ENCODE measurements around the gene OPN4.

OPN4 gene

DNA sequence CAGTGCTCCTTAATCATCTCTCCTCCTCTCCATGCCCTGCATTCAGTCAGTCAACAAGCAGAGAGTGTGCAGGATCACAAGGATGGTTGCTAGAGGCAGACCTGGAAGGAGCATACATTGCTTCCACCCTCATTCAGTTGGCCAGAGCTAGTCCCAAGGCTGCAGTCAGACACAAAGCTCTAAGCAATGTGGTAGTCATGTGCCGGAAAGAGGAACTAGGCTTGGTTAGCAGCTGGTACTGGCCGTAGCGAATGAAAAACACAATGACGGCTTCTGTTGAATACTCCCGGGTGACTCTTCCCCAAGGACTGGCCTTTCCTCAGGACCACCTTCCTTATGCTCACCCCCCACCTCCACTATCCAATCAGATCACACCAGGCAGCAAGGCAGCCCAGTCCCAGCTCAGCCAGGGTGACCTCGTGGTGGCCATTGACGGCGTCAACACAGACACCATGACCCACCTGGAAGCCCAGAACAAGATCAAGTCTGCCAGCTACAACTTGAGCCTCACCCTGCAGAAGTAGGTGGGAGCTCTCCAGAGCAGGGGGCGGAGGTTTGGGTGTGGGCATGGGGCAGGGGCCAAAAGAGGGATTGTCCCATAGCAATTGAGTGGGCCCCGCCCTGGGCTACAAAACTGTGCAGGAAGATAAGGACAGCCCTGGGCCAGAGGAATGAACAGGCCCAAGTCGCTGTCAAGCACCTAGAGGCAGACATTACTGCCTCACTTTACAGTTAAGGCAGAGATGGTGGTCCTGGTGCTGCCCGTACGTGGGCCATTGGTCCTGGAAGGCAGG, 24.8 kb downstream of the OPN4 start:
- DNase-seq (ENCODE audit: low read depth in 3 of 3, low spot score in 1 of 3), result no peak

DNA sequence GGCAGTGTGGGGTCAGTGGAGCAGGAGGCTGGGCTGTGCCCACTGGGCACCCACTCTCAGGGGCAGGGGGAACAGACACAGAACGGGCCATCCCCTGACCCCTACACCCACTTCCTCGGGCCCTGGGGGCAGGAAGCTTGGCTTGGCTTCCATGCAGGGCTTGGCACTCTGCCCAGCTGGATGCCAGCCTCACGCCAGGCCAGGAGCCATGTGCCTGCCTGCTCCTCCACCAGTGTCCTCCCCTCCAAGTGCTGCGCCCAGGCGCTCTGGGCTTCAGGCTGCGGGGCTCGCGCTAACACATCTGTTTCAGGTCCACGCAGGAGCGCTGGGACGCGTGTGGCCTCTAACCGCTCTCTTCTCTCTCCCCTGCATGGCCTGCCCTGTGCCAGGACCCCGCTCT, 26.7 kb downstream of the OPN4 start:
- DNase-seq (ENCODE audit: low read depth in 3 of 3, low spot score in 1 of 3), result no peak

DNA sequence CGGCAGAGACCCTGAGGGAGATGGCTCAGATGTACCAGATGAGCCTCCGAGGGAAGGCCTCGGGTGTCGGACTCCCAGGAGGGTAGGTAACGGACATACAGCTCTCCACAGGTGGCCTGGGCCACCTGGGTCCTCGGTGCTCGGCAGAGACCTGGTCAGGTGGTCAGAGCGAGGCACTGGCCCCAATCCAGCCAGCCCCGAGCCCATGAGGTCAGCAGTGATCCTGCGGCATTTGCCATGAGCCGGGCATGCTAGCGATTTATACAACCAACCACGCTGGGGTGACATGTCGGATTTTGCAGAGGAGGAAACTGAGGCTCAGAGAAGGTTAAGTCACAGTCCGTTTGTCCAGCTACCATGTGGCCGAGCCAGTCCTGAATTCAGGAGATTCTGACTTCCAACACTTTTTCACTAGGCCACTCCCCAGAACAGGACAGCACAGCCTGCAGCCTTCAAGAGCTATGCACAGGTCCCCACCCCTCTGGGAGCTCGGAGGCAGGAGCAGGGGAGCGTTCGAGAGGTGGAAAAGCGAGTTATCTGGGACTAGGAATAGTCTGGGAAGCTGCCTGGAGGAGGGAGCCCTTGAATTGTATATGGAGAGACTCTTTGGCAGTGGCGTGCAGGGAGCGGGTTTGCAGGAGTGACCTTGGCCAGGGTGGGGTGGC, 27.5 kb downstream of the OPN4 start:
- no peak for DNase-seq (ENCODE audit: low read depth in 3 of 3, low spot score in 1 of 3)

DNA sequence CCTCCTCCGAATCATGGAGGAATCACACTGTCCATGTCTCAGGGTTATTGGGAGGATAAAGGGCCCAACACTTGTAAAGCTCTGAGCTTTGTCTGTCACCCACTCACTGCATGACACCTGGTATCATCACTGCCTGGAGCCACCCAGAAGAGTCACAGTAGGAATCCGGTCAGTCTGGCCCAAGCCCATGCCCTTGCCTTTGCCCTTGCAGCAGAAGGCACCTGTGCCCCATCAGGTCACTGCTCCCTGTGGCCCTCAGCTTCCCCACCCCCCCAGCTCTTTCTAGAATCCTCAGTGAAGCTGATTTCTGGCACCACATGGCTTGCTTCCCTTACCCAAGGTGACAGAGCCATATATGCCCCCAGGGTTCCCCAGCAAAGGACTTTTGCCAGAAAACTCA, 28.3 kb downstream of the OPN4 start:
- no peak for DNase-seq (ENCODE audit: low read depth in 3 of 3, low spot score in 1 of 3)

DNA sequence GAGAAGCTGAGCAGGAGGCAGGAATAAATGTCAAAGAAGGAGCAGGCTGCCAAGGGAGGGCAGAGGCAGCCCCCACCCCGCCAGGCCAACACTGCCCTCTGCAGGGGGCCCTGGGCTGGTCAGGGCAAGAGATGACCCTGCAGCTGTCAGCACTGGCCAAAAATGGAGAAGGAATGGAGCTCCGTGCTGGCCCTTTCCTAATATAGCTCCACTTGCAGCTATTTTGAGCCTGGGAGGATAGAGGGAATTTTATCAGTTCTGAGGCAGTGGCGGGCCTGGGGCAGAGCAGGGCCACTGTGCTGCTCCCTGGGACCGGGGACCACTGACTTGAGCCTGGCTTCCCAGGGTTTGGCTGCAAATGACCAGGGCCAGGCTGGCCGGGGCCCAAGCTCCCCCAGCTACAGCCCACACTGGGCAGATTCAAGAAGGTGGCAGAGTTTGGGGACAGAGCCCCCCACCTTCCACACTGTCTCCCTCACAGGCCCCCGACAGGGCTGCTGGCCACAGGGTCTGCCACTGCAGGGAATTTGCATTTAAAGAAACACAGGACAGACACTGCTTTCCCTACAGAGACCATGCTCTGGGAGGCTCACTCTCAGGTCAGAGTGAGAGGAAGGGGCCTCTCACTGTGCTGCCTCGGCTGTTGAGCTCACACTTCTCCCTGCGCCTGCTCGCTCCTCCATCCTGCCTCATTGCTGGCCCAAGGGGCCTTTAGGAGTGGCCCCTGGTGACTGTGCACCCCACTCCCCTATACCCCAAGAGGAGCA, 30.2 kb downstream of the OPN4 start:
- no peak for DNase-seq (ENCODE audit: low read depth in 3 of 3, low spot score in 1 of 3)

DNA sequence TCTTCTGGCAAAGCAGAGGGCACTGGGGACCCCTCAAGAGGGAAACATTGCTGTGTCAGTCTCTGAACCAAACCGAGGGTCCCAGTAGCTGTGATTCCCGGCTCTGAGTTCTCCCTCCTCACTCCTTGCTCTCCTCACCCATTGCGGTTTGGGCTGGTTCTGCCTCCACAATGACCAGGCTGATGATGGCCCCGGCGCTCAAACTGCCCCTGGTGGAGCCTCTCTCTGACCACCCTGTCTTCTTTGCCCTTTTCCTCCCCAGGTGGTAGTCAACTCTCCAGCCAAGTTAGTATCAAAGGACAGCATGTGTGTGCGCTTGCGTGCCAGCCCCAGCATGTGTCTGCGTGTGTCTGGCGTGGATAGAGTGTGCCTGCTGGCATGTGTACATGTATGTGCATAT, 31.1 kb downstream of the OPN4 start:
- no peak for DNase-seq (ENCODE audit: low read depth in 3 of 3, low spot score in 1 of 3)

DNA sequence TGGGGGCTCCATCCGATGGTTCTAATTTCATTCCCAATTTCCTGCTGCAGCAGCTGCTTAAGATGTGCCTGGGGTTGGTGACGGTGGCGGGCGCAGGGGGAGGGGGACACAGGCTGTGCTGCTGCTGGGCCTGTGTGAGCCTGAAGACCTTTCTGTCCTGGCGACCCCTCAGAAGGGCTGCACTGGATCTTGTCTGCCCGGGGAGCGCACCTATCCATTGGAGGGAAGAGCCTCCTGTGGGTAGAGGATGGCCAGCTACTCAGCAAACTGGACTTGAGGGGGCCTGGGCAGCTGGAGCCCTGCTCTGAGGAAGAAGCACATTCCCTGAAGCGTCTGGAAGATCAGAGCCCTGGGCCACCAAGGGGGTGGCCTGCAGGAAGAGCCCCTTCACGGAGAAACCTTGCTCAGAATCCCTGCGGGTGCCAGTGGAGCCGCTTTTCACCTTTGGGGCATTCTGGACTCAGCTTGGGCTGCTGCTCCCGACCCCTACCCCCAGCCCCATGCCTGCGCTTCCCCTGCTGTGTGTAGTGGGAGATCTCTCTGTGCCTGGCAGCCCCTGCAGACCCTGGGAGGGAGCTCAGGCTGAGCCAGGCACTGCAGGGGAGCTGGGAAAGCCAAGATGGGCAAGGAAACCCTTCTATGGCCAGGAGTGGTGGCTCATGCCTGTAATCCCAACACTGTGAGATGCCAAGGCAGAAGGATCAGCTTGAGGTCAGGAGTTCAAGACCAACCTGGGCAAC, 31.7 kb downstream of the OPN4 start:
- no peak for DNase-seq (ENCODE audit: low read depth in 3 of 3, low spot score in 1 of 3)

DNA sequence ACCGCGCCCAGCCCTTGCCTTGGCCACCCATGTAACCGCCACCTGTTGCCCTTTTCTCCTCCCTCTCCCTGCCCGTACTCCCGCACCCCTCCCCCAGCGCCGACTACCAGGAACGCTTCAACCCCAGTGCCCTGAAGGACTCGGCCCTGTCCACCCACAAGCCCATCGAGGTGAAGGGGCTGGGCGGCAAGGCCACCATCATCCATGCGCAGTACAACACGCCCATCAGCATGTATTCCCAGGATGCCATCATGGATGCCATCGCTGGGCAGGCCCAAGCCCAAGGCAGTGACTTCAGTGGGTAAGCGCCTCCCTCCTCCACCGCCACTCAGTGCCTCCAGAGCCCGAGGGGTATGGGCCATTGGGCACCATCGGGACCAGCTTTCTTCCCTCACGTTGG, 32.6 kb downstream of the OPN4 start:
- no peak for DNase-seq (ENCODE audit: low read depth in 3 of 3, low spot score in 1 of 3)

DNA sequence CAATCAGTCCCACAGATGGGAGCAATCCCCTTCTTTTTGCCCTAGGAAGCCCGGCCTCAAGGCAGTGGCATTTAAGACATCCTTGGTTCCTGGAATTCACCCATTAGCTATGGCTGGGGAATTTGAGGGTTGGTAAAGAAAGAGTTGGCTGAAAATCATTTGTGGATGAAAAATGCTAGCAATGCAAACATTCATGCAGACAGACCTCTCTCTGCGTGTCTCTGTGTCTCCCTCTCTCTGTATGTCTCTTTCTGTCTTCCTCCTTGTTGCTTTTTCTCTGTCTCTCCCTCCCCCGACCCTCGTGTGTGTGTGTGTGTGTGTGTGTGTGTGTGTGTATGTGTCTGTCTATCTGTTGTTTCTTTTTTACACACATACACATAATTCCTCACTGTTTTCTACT, 33.4 kb downstream of the OPN4 start:
- no peak for DNase-seq (ENCODE audit: low read depth in 3 of 3, low spot score in 1 of 3)

DNA sequence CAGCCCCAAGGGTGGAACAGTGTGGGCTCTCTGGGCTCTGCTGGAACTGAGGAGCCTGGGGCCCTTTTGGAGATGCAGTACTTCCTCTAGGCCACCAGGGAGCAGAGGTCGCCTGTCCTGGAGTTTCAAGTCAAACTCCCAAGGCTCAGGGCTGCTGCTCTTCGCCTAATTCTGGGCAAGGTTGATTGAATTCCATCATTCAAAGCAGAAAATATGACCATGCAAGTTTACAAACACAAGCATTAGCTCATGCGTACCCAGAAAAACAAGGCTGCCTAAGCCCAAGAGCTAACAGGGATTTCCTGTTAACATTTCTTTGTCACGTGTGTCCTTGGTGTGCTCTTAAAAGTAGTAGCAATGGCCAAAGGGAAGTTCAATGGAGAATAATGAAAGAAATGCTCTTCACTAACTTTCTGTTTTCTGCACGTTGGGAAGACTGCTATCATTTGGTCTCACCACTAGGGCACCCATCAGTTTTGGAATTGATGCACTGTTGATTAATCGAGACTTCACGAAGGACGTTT, 34.1 kb downstream of the OPN4 start:
- peak in 1 of 3 donors; percentile 30 for DNase-seq (ENCODE audit: low read depth in 3 of 3, low spot score in 1 of 3)

DNA sequence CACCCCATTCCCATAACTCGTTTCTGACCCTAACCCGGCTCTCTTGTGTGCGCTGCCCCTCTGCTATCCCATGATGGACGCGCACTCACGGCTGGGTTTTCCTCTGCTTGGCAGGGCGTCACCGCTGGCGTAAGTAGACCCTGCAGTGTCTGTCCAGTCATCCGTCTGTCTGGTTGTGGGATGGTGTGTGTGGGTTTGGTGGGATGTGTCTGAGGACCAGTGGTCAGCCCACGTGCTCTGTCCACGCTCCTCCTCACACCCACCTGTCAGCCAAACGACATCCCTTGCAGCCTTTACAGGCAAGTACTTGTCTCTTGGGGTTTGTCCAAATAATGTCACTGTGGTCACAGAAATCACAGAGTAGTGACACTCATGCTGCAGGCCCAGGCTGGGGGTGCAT, 34.8 kb downstream of the OPN4 start:
- DNase-seq (ENCODE audit: low read depth in 3 of 3, low spot score in 1 of 3), result no peak

DNA sequence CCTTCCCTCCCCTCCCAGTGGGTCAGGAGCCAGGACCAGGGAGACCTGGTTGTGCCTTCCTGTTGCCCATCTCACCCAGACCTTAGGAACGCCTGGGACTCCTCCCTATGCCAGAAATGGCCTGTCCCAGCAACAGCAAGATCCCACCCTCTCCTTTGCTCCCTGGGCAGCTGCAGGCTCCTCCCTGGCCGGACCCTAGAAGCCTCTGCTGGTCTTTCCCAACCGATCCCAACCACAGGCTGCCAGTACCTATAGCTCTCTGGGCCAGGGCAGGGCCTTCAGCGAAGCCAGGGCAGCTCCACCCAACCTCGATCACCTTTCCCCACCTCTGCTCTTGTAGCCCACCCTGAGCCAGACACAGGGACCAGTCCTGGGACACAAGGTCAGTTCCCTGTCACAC, 35.9 kb downstream of the OPN4 start:
- DNase-seq (ENCODE audit: low read depth in 3 of 3, low spot score in 1 of 3), result no peak

DNA sequence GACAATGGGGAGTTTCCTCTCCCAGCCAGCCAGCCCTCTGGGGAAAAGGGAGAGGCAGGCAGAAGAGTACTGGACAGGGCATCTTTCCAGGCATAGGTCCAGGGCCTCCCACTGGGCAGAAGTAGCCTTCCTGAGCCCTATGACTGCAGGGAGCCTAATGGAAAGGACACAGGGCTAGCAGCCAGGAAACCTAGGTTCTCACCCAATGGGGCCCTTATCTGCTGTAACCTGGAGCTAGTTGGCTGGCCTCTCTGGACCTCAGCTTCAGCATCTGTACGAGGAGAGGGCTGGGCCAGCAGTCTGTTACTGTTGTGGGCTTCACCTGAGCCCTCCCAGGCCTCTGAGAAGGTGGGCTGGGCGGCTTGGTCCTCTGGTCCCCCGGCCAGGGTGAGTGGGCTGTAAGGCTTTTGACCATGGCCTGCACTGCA, 36.3 kb downstream of the OPN4 start:
- DNase-seq (ENCODE audit: low read depth in 3 of 3, low spot score in 1 of 3), result no peak

DNA sequence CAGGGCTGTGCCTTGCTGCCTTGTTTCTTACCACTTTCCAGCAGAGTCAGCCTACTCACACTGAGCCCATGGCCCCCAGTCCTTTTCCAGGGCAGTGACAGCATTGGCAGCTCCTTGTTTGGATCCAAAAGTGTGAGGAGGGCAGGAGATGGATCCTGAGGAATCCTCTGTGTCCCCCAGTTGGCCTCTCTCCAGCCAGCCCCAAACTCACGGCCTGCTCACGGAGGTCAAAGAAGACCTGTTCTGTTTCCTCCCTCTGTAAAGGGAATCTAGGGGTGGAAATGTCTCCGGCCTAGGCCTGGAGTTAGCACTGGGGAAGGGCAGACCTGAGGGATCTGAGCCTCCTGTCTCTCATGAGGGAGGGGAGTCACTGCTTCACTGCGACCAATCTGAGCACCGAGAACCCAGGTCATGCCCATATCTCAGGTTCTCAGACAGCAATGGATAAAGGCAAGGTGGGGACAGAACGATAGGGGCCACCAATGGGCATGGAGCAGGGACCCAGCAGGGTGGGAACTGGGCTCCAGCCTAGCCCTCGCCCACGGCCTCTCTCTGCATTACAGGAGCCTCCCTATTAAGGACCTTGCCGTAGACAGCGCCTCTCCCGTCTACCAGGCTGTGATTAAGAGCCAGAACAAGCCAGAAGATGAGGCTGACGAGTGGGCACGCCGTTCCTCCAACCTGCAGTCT, 37.1 kb downstream of the OPN4 start:
- DNase-seq (ENCODE audit: low read depth in 3 of 3, low spot score in 1 of 3), result no peak

DNA sequence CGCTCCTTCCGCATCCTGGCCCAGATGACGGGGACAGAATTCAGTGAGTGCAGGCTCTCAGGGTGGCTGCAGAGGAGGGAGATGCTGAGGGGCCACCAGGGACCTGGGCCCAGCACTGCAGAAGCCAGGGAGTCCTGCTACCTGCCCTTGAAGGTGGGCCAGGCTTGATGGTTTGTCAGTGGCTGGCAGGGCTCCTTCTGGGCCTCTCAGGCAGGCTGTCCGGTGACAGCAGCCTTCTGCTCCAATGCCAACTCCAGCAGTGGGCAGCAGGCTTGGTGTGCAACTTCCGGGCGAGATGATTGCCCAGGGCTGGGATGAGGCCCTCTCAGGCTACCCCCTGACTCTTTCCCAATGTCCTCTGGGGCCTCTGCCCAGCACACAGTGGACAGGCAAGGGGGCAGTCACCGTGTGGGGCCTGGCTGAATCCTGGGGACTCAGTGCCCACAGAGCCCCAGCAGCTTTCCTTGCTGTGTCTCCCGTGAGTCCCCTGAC, 37.7 kb downstream of the OPN4 start:
- DNase-seq (ENCODE audit: low read depth in 3 of 3, low spot score in 1 of 3), result no peak

DNA sequence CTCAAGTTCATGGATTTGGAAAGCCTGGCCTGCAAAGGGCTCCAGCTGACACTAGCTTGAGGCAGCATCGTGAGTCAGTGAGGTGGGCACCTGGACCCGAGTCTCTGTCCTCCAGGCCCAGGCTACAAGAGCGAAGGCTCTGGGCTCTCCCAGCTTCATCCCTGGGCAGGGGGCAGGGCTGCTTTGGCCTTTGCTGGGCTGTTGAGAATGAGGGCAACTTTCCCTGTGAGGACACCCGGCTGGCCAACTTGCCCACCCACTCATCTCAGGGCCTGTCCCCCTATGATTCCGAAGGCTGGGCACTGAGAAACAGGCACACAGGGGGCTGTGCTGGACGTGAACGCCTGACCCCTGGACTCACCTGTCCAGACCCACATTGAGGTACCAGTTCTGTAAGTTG, 38.3 kb downstream of the OPN4 start:
- DNase-seq (ENCODE audit: low read depth in 3 of 3, low spot score in 1 of 3), result no peak

DNA sequence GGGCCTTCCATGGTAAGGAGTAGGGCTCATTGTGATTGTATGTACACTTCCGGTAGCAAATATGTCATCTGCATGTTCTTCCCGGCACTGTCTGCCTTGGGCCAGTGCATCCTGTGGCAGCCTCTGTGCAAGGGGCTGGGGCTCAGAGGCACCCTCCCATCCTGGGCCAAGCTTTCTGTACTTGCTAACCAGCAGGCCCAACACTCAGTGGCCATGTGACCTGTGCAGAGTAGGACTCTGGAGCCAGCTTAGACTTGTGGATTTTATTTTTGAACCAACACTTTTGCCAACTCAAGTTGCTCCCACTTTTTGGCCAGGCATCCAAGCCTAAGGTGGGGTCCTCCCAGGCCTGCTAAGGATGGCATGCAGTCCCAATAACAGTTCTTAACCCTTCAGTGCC, 38.9 kb downstream of the OPN4 start:
- DNase-seq (ENCODE audit: low read depth in 3 of 3, low spot score in 1 of 3), result no peak

DNA sequence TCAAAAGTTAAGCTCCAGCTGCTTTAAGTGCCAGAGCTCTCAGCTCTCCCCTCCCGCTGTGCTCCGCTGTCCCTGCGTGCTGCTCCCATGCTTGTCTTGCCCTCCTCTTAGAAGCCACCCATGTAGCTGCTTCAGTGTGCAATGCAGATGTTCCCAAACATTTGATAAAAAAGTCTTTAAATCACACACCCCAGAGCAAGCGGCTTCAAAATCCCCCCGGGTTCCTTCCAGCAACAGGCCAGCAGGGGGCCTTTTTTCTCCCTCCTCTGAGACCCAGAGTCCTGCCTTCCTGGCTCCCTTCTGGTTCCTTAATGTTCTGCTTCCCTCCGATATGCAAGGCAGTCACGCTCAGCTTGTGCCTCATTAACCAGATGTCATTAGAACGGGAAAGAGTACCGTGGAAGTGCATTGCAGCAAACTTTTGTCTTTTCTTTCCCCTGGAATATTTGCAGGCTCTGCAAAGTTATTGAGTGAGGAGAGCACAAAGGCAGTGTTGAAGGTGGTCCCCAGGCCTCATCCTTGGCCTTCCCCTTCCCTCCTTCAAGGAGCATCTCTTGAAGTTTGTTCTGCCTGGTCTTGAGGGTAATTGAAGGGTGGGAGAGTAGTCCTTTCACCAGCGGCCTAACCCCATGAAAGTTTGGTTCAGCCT, 39.5 kb downstream of the OPN4 start:
- DNase-seq (ENCODE audit: low read depth in 3 of 3, low spot score in 1 of 3), result no peak

DNA sequence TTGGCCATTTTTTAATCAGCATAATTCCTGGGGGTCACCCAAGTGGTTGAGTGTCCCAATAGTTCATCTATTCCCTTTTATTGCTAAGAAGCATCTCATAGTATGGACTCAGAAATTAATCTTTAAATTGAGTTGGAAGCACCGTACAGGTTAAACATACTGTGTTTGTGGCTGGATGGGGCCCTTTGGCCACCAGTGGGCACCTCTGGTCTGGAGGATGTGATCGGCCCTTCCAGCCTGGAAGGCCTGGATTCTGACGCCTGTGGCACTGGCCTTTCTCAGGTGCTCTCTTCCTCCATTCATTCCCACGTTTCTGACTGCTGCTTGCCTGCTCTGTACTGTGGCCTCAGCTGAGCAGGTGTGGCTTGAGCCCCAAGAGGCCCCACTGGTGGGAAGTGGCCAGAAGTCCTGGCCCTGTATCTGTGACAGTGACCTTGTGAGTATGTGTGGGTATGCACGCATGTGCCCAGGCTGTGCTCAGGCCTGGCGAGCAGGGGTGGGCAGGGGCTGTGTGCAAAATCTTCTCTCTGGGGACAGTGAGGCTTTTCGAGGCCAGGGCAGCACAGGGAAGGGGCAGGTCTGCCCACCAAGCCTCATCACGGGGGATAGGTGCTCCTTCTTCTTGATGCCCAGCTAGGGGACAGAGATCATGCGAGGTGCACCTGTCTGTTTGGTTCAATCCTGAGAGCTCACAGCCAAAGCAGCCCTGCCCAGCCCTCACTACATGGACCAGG, 44.0 kb downstream of the OPN4 start:
- no peak for DNase-seq (ENCODE audit: low read depth in 3 of 3, low spot score in 1 of 3)
